KMS-11 (cell line): ENCODE data around the gene TCP10L.
A peak's percentile ranks its signal among the peaks of the same experiment; 100 is the strongest.

Experiments
- H2AFZ ChIP-seq: fragments of 200-600 bp; sonication (generic); 2 replicates; pipeline ENCODE4 v1.6.1; 2016; ENCODE audit warnings: antibody characterized with exemption, mixed run types, low read depth
- H3K27ac ChIP-seq: fragments of 200-600 bp; sonication (generic); 2 replicates; pipeline ENCODE4 v1.6.1; 2016; ENCODE audit warnings: mild to moderate bottlenecking, mixed run types
- H3K27me3 ChIP-seq: fragments of 200-600 bp; sonication (generic); 2 replicates; pipeline ENCODE4 v1.6.1; 2017; ENCODE audit warnings: mild to moderate bottlenecking, low read depth, mixed run types, moderate library complexity; ENCODE audit not compliant: insufficient read depth
- H3K36me3 ChIP-seq: fragments of 200-600 bp; sonication (generic); 2 replicates; pipeline ENCODE4 v1.6.1; 2017; ENCODE audit warnings: mild to moderate bottlenecking, mixed run types; ENCODE audit not compliant: insufficient read depth
- H3K4me1 ChIP-seq: fragments of 200-600 bp; sonication (generic); 2 replicates; pipeline ENCODE4 v1.6.1; 2016; ENCODE audit warnings: mild to moderate bottlenecking, low read depth, mixed run types; ENCODE audit not compliant: poor library complexity, severe bottlenecking
- H3K4me2 ChIP-seq: fragments of 200-600 bp; sonication (generic); 2 replicates; pipeline ENCODE4 v1.7.0; 2016; ENCODE audit warnings: mild to moderate bottlenecking, mixed run types
- H3K4me3 ChIP-seq: fragments of 200-600 bp; sonication (generic); IDR thresholded peaks from 2 replicates; pipeline ENCODE4 v1.6.1; 2017; ENCODE audit warnings: low read depth, low read length, mixed read lengths; ENCODE audit not compliant: insufficient read depth
- H3K79me2 ChIP-seq: fragments of 200-600 bp; sonication (generic); 2 replicates; pipeline ENCODE4 v1.6.1; 2016; ENCODE audit warnings: low read depth, mixed run types; ENCODE audit not compliant: insufficient read depth
- H3K9ac ChIP-seq: fragments of 200-600 bp; sonication (generic); 2 replicates; pipeline ENCODE4 v1.6.1; 2016; ENCODE audit warnings: mild to moderate bottlenecking, mixed run types
- H4K20me1 ChIP-seq: fragments of 200-600 bp; sonication (generic); 2 replicates; pipeline ENCODE4 v1.6.1; 2016; ENCODE audit warnings: mild to moderate bottlenecking, mixed run types; ENCODE audit not compliant: insufficient read depth
- TF ChIP-seq, protein P1 (sequence below): fragments of 200-600 bp; sonication (generic); conservative IDR thresholded peaks from 2 replicates; pipeline ENCODE4 v1.6.1; 2017; ENCODE audit warnings: low read depth, mild to moderate bottlenecking, antibody characterized with exemption, low read length, moderate library complexity, mixed read lengths

The TCP10L gene

DNA sequence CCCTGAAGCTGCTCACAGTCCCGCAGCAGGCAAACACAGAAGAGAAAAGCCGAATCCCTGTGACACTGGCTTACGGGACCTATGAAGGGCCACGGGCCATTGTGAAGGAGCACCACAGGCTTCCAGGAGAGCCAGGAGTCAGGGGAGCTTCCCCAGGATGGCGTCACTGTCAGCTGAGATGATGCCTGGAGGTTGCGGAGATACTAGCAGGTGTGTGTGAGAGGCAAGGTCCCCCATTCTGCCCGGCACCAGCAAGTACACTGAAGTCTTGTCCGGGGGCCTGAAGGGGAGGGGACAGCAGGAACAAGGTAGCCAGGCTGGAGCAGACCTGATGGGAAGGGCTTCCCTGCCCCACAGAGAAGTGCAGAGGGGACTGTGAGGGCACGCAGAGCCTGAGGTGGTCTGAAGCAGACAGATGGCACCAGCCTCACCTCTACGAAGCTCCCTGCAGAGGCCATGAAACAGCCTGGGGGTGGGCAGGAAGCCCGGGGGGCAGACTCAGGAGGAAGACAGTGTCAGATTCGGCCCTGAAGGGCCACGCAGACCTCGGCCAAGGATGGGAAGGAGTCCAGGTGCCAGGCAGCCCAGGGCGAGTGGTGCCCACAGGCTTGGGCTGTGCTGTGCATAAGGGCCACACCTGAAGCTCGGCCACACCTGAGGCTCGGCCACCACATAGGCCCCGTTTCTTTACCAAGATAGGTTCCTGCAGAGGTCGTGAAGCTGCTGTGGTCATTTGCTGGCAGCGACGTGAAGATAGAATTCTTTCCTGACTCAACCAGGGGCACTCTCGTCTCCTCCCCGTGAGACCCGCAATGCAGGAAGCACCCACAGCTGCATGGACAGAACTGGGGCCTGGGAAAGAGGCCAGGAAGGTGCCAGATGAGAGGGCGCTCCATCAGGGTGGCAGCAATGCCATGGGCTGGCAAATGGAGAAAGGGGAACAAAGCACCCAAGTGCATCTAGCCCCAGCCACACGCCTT lies 10.1 kb downstream of the TCP10L start:
- Histone ChIP-seq H4K20me1 (no peaks in the 10 kb centered on the region), H3K27me3 (no peaks in the 10 kb centered on the region), H3K4me2 (no peak overlapping the region), H3K27ac (no peak overlapping the region), H2AFZ (no peak overlapping the region), H3K9ac (no peak overlapping the region), H3K4me1 (peaks cover 2% of the 10 kb centered on the region), H3K36me3 (no peaks in the 10 kb centered on the region), H3K4me3 (no peak overlapping the region), H3K79me2 (no peaks in the 10 kb centered on the region)
- TF ChIP-seq, protein P1, sequence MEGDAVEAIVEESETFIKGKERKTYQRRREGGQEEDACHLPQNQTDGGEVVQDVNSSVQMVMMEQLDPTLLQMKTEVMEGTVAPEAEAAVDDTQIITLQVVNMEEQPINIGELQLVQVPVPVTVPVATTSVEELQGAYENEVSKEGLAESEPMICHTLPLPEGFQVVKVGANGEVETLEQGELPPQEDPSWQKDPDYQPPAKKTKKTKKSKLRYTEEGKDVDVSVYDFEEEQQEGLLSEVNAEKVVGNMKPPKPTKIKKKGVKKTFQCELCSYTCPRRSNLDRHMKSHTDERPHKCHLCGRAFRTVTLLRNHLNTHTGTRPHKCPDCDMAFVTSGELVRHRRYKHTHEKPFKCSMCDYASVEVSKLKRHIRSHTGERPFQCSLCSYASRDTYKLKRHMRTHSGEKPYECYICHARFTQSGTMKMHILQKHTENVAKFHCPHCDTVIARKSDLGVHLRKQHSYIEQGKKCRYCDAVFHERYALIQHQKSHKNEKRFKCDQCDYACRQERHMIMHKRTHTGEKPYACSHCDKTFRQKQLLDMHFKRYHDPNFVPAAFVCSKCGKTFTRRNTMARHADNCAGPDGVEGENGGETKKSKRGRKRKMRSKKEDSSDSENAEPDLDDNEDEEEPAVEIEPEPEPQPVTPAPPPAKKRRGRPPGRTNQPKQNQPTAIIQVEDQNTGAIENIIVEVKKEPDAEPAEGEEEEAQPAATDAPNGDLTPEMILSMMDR, result no peak

DNA sequence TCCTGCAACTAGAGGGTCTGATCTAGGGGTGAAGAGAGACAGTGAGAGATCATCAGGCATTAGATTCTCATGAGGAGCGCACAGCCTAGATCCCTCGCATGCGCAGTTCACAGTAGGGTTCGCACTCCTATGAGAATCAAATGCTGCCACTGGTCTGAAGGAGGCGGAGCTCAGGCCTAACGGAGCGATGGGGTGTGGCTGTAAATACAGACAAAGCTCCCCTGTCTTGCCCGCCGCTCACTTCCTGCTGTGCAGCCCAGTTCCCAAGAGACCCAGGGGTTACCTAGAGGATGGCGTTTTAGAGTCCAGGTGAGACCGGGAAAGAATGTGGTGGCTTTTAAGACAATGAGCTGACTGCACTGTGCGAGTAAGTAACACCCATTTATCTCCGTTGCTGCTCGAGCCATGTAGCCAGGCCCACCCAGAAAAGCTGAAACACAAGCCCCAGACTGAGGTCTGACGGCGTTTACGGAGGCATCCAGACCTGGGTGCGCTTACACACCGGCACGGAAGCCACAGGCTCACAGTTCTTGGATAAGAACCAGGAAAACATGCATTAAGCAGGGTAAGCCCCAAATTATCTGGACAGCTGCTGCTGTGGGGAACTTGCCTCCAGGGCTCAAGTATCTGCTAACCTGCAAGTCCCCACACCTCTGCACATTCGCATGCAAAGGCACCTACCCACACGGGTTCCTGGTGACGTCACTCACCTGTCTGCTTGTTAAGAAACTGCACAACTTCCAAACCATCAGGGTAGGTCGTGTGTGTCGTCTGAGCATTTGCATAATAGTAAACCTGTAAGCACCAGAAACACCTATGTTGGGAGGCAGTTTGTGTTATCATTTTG lies 12.5 kb downstream of the TCP10L start:
- no peaks in the 10 kb centered on the region for H3K36me3 ChIP-seq
- TF ChIP-seq, protein P1, result no peak
- H4K20me1 ChIP-seq, result no peaks in the 10 kb centered on the region
- H3K4me2 ChIP-seq, result no peak overlapping the region
- H2AFZ ChIP-seq, result no peak overlapping the region
- no peaks in the 10 kb centered on the region for H3K27me3 ChIP-seq
- H3K27ac ChIP-seq, result no peak overlapping the region
- peaks cover 14% of the 10 kb centered on the region for H3K4me1 ChIP-seq
- no peaks in the 10 kb centered on the region for H3K79me2 ChIP-seq
- no peak overlapping the region for H3K9ac ChIP-seq
- H3K4me3 ChIP-seq, result no peak overlapping the region

DNA sequence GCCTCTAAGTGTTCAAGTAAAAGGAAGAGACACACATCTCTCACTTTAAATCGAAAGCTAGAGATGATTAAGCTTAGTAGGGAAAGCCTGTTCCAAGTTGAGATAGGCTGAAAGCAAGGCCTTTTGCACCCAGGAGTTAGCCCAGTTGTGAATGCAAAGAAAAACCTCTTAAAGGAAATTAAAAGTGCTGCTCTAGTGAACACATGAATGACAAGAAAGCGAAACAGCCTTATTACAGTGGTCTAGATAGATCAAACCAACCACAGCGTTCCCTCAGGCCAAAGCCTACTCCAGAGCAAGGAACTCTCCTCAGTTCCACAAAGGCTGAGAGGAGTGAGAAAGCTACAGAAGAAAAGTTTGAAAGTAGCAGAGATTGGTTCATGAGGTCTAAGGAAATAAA lies 14.9 kb downstream of the TCP10L start:
- Histone ChIP-seq H4K20me1 (no peaks in the 10 kb centered on the region), H2AFZ (peak overlapping the region; percentile 98; the same call in 1 of the 2 replicates), H3K27me3 (no peaks in the 10 kb centered on the region), H3K9ac (no peak overlapping the region), H3K4me2 (peak overlapping the region; percentile 92; the same call in 1 of the 2 replicates), H3K27ac (no peak overlapping the region), H3K79me2 (no peaks in the 10 kb centered on the region), H3K36me3 (no peaks in the 10 kb centered on the region), H3K4me1 (peaks cover 14% of the 10 kb centered on the region), H3K4me3 (no peak overlapping the region)
- TF ChIP-seq, protein P1, result no peak

DNA sequence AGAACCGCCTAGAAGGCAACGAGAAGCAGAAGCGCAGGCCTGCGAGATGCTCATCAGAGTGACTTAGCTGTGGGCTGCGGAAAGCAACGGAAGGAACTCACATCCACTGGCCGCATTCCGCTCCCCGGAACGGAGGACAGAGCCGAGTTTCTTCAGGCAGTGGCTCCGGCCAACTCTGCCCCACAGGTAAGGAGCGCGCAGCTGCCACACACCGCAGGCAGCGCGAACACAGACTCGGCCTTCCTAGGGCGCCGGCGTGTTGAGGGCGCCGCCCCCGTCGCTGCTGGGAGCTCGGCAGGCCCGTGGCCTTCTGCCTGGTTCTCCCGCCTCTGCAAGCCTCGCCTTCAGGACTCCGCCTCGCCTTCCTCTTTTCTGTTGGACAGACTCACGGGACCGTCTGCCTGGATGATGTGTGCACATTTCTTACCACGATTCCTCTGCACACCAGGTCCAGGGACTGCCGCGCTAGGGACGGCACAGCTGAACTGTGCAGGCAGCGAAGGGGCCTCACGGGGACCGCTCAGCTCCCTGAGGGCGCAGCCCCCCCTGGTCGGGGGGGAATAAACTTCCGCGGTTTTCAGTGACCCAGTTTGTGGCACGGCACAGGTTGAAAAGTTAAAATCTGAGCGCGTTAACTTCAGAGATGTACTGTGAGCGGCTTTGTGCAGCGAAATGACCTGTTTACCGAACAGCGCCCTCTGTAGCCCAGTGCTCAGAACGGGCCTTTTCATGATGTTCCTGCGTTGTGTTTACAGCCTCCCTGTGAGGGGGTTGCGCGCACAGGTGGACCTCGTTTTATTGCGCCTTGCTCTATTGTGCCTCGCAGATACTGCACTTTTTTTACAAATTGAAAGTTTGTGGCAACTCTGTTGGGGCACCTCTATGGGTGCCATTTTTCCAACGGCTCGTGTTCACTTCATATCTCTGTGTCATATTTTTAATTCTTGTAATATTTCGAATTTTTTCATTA lies 15.8 kb downstream of the TCP10L start:
- Histone ChIP-seq H4K20me1 (no peaks in the 10 kb centered on the region), H2AFZ (peak overlapping the region; percentile 98), H3K4me3 (no peak overlapping the region), H3K4me2 (peak overlapping the region; percentile 92), H3K27ac (peak overlapping the region; percentile 58), H3K36me3 (no peaks in the 10 kb centered on the region), H3K79me2 (no peaks in the 10 kb centered on the region), H3K4me1 (peaks cover 14% of the 10 kb centered on the region), H3K27me3 (no peaks in the 10 kb centered on the region), H3K9ac (peak overlapping the region; percentile 41; the same call in 1 of the 2 replicates)
- TF ChIP-seq, protein P1, result peak; percentile 98
